ENCODE results near the gene TRRAP.

TRRAP gene

GRCh38 chr7:98949336-98950044, 71.2 kb downstream of the TRRAP start:
- DNase-seq (ENCODE audit: low read depth) = no peak

GRCh38 chr7:98955992-98956391, 77.7 kb downstream of the TRRAP start:
- DNase-seq (ENCODE audit: low read depth) = no peak

GRCh38 chr7:98956469-98956868, 78.1 kb downstream of the TRRAP start:
- no peak for DNase-seq (ENCODE audit: low read depth)

- no peak for DNase-seq (ENCODE audit: low read depth)
These were observed 78.6 kb downstream of the TRRAP start for GRCh38 chr7:98956937-98957336.

GRCh38 chr7:98957766-98958165, 79.4 kb downstream of the TRRAP start:
- no peak for DNase-seq (ENCODE audit: low read depth)

GRCh38 chr7:98958968-98959367, 80.6 kb downstream of the TRRAP start:
- DNase-seq (ENCODE audit: low read depth) = no peak

GRCh38 chr7:98963305-98963704, 85.0 kb downstream of the TRRAP start:
- DNase-seq (ENCODE audit: low read depth) = no peak

GRCh38 chr7:98964596-98964995, 86.3 kb downstream of the TRRAP start:
- DNase-seq (ENCODE audit: low read depth) = no peak

- no peak for DNase-seq (ENCODE audit: low read depth)
These were observed 90.3 kb downstream of the TRRAP start for GRCh38 chr7:98968621-98969020.

- DNase-seq (ENCODE audit: low read depth) = no peak
These were observed 91.1 kb downstream of the TRRAP start for GRCh38 chr7:98969386-98969785.

- no peak for DNase-seq (ENCODE audit: low read depth)
These were observed 91.8 kb downstream of the TRRAP start for GRCh38 chr7:98970016-98970615.

- DNase-seq (ENCODE audit: low read depth) = no peak
These were observed 92.5 kb downstream of the TRRAP start for GRCh38 chr7:98970805-98971204.

GRCh38 chr7:98974205-98974604, 95.9 kb downstream of the TRRAP start:
- DNase-seq (ENCODE audit: low read depth) = no peak

GRCh38 chr7:98974906-98975816, 96.8 kb downstream of the TRRAP start:
- DNase-seq (ENCODE audit: low read depth) = no peak

- no peak for DNase-seq (ENCODE audit: low read depth)
These were observed 98.3 kb downstream of the TRRAP start for GRCh38 chr7:98976396-98977185.

GRCh38 chr7:98978672-98979071, 100.3 kb downstream of the TRRAP start:
- no peak for DNase-seq (ENCODE audit: low read depth)

GRCh38 chr7:98981701-98982100, 103.4 kb downstream of the TRRAP start:
- no peak for DNase-seq (ENCODE audit: low read depth)

GRCh38 chr7:98982686-98983085, 104.4 kb downstream of the TRRAP start:
- DNase-seq (ENCODE audit: low read depth) = no peak

- DNase-seq (ENCODE audit: low read depth) = no peak
These were observed 105.8 kb downstream of the TRRAP start for GRCh38 chr7:98984126-98984525.

GRCh38 chr7:98985406-98985805, 107.1 kb downstream of the TRRAP start:
- DNase-seq (ENCODE audit: low read depth) = no peak

- no peak for DNase-seq (ENCODE audit: low read depth)
These were observed 107.6 kb downstream of the TRRAP start for GRCh38 chr7:98985945-98986344.

- no peak for DNase-seq (ENCODE audit: low read depth)
These were observed 110.3 kb downstream of the TRRAP start for GRCh38 chr7:98988641-98989040.

Measured in ELR (cell line).